Measurements from ENCODE around the gene ELOVL2.
"Not testable (repeated sequence)": the region's sequence is repeated elsewhere in the genome, so short reads cannot be mapped to it uniquely, and the experiment has no call there.

ELOVL2 gene, protein sequence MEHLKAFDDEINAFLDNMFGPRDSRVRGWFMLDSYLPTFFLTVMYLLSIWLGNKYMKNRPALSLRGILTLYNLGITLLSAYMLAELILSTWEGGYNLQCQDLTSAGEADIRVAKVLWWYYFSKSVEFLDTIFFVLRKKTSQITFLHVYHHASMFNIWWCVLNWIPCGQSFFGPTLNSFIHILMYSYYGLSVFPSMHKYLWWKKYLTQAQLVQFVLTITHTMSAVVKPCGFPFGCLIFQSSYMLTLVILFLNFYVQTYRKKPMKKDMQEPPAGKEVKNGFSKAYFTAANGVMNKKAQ

DNA sequence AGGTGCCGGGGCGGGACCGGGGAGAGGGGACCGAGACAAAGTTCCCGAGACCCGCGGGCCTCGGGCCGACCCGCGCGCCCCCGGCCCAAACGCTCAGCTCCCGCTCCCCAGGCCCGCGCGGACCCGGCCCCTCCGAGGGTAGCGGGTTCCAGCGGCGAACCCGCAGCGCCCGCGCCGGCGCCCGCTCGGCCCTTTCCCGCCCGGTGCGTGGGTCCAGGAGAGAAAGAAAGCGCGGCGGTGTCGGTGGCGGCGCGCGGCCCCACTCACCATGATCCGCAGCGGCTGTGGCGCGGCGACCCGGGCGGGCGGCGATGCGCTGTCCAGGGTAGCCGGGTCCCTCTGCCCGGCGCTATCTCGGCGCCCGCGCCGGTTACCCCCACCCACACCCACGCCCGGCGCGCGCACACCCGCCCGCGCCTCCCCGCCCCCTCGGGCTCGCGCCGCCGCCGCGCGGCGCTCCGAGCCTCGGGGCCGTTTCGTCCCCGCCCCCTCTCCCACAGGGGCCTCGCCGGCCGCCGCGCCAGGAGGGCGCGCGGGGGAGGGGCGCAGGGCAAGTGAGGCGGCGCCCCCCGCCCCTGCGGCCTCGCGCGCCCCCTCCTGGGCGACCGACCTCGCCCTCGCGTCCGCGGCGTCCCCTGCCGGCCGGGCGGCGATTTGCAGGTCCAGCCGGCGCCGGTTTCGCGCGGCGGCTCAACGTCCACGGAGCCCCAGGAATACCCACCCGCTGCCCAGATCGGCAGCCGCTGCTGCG is at the start of gene ELOVL2:
TSS of gene ELOVL2 (minus strand) at position 345 of the 751 bp plus-strand sequence. CDS start at position 270, 75 bp downstream.
- no peak for DNase-seq (ENCODE audit: low read depth in 2 of 2)

DNA sequence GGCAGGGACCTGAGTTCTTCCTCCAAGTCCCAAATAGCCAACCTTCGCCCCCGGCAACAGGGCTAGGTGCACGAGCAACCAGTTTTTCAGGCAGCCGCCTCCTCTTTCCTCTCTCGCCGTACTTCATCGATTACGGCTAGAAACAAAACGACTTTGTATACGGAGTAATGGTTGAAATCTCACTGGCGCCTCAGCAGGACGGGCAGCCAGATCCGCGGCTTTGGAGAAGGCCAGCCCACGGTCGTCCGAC is 49.2 kb upstream of the ELOVL2 start:
- no peak for DNase-seq (ENCODE audit: low read depth in 2 of 2)

DNA sequence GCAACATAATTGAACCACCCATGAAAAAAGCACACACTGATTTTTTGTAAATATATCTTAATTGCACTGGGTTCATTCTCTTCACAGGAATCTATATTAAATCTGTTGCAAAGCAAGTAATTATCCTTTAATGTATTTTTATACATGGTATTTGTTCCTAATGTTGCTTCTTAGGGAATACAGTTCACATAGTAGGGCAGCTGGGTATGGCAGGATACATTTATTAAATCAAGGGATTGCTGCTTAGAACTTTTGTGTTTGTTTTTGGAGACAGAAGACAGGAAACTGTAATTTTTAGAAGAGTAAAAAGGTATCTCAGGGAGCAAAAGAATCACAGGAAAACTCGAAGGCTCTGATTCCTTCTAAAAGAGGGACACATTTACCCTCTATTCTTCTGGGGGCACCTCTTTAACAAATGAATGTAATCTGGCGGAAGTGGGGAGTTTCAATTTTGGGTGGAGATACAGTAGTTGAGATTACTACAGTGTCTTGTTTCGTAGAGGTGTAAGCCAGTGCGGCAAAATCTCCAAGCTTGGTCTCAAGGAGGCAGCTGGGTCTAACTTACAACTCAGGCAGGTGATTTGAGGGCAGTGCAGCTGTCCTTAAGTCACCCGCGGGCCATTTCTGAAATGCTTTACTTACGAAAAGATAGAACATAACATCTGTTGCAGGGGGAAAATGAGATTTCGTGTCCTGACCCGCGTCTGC is 48.7 kb upstream of the ELOVL2 start:
- DNase-seq (ENCODE audit: low read depth in 2 of 2), result no peak

DNA sequence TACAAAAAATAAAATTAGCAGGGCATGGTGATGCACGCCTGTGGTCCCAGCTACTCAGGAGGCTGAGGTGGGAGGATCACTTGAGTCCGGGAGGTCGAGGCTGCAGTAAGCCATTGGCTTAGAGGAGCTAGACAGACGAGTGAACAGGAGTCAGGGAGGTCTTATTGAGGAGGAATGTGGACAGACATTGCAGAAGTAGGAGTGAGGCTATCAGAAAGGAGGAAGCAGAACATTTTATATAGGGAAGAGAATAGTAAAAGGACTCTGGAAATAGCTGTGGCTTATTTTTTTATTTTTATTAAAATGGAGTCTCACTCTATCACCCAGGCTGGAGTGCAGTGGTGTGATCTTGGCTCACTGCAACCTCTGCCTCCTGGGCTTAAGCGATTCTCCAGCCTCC is 47.0 kb upstream of the ELOVL2 start:
- not testable (repeated sequence) for DNase-seq (ENCODE audit: low read depth in 2 of 2)

DNA sequence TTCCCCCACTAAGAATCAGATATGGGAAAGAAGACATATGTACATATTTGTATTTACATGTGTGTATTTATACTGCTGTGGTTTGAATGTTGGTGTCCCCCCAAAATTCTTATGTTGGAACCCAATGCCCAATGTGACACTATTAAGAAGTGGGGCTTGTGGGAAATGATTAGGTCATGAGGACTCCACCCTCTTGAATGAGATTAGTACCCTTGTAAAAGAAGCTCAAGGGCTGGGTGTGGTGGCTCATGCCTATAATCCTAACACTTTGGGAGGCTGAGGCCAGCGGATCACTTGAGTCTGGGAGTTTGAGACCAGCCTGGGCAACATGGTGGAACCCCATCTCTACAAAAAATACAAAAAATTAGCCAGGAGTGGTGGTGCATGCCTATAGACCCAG is 45.6 kb upstream of the ELOVL2 start:
- no peak for DNase-seq (ENCODE audit: low read depth in 2 of 2)

DNA sequence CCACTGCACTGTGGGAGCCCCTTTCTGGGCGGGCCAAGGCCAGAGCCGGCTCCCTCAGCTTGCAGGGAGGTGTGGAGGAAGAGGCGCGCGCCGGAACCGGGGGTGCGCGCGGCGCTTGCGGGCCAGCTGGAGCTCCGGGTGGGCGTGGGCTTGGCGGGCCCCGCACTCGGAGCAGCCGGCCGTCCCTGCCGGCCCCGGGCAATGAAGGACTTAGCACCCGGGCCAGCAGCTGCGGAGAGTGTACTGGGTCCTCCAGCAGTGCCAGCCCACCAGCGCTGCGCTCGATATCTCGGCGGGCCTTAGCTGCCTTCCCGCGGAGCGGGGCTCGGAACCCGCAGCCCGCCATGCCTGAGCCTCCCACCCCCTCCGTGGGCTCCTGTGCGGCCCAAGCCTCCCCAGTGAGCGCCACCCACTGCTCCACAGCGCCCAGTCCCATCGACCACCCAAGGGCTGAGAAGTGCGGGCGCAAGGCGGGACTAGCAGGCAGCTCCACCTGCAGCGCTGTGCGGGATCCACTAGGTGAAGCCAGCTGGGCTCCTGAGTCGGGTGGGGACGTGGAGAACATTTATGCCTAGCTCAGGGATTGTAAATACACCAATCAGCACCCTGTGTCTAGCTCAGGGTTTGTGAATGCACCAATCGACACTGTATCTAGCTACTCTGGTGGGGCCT is 43.2 kb upstream of the ELOVL2 start:
- DNase-seq (ENCODE audit: low read depth in 2 of 2), result not testable (repeated sequence)

DNA sequence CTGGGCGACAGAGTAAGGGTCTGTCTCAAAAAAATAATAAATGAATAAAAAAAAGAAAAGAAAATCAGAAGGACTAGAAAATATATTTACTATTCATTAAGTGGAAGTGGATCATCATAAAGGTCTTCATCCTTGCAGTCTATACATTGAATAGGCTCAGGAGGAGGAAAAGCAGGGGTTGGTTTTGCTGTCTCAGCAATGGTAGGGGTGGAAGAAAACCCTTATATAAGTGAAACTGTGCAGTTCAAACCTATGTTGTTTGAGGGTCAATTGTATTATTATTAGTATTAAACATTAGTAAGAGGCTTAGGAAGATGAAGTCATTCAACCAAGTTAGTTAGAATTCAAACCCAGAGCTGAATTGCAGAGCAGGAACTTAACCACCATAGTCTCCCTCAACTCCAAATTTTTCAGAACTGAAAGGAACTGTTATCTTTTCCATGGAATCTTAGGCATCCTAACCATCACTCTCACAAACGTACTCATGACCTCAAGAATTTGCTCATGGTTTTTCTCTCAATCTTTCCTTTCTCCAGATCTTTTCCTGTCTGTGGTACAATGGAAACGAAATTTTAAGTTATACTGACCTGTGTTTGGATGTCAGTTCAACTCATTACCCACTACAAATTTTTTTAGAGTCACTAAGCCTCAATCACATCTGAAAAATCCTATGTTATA is 41.8 kb upstream of the ELOVL2 start:
- no peak for DNase-seq (ENCODE audit: low read depth in 2 of 2)

DNA sequence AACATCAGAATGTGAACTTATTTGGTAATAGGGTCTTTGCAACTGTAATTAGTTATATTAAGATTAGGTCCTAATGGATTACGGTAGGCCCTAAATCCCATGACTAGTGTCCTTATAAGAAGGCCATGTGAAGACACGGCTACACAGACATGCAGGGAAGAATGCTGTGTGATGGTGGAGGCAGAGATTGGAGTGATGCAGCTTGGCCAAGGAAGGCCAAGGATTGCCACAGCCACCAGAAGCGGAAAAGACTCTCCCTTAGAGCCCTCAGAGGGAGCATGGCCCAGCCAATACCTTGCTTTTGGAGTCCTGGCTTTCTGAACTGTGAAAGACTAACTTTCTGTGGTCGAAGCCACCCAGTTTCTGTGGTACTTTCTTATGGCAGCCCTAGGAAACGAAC is 39.9 kb upstream of the ELOVL2 start:
- DNase-seq (ENCODE audit: low read depth in 2 of 2), result no peak

DNA sequence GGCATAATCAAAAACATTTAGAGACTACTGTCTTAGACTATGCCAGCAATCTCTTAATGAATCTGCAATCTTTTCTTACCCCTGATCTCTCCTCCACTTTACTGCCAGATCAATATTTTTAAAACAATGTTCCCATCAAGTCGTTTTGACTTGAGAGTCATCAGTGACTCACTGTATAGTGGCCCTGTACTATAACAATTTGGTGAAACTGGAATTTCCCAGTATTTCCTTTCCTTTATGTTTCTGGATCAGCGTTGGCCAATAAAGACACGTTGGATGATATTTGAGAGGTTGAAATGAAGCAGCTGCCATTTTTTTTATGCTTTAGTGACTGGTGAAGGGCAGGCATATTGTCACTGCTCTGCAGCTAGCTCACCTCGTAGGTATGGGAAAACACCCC is 39.4 kb upstream of the ELOVL2 start:
- no peak for DNase-seq (ENCODE audit: low read depth in 2 of 2)

DNA sequence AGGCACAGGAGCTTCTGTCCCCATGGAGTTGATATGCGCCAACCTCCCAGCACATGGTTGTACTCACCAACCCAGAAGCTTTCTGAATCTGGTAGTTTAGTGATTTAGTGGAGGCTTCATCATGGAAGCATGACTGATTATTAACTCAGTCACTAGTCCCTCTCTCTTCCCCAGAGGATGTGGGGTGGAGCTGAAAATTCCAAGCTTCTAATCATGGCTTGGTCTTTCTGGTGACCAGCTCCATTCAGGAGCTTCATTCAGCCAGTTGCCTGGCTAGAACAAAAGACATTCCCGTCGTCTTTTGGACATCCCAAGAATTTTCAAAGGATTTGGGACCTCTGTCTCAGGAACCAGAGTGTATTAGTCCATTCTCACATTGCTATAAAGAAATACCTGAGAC is 36.2 kb upstream of the ELOVL2 start:
- DNase-seq (ENCODE audit: low read depth in 2 of 2), result no peak

DNA sequence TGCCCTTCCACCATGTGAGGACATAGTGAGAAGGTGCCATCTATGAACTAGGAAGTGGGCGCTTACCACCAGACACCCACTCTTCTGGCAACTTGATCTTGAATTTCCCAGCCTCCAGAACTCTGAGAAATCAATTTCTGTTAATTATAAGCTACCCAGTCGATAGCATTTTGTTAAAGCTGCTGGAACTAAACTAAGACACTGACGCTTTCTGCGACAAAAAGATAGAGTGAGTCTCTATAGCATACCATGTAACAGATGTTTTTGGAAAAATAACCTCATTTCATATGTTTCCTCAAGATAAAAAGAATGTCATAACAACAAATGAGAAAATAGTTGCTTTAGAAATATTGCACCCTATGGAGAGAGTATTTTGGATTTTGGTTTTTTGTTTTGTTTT is 34.2 kb upstream of the ELOVL2 start:
- DNase-seq (ENCODE audit: low read depth in 2 of 2), result no peak

DNA sequence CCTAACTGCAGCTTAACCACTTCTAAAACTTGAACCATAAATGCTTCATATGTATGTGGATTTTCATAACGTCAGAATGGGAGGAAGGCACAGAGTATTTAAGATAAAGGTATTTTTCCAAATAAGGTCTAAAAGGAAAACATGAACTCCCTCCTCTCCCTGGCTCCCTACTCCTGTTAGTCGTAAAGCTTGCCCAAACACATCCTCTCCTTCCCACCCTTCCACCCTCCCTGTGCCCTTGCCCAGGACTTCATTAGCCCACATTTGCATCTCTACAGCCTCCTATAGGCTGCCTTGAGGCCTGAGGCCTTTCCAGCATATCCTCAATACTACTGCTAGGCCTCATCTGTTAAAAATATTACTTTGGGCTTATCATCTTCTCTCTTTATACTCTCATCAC is 32.4 kb upstream of the ELOVL2 start:
- no peak for DNase-seq (ENCODE audit: low read depth in 2 of 2)

DNA sequence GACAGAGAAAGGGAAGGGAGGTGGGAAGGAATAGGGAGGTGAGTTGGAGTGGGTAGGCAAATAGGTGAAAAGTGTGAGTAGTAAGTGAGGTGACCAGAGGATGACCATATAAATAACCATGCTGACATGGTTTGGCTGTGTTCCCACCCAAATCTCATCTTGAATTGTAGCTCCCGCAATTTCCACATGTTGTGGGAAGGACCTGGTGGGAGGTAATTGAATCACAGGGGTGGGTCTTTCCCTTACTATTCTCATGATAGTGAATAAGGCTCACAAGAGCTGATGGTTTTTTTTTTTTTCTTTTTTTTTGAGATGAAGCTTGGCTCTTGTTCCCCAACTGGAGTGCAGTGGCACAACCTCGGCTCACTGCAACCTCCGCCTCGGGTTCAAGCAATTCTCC is 28.0 kb upstream of the ELOVL2 start:
- DNase-seq (ENCODE audit: low read depth in 2 of 2), result no peak

DNA sequence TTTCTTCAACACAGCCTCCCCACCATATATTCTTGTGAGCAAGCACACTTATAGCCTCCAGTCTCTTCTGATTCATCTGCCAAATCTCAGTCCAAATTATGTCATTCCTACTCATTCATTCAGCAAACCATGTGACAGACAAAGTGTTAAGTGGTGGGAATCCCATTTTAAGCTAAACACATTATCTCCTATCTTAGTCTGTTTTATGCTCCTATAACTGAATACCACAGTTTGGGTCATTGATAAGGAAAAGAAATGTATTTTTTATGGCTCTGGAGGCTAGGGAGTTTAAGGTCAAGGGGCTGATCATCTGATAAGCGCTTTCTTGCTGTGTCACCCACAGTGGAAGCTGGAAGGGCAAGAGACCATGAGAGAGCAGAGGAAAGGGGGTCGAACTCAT is 25.7 kb upstream of the ELOVL2 start:
- DNase-seq (ENCODE audit: low read depth in 2 of 2), result no peak

DNA sequence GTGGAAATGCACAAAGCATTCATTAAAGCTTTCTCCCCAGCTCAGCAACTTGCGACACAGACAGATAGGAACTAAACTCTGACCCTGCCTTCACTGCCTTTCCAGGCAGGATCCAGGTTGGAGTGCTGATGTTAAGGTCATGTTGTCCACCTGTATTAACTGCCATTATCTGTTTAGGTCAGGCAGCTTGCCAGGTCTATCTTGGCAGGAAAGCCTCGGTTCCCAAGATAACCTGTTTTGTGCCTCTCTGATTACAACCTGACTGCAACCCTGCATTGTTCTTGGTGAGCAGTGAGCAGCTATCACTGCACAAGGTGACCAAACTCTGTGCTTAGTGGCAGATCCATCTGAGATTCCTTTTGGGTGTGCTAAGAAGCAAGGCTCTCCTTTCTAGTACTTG is 23.2 kb upstream of the ELOVL2 start:
- no peak for DNase-seq (ENCODE audit: low read depth in 2 of 2)

DNA sequence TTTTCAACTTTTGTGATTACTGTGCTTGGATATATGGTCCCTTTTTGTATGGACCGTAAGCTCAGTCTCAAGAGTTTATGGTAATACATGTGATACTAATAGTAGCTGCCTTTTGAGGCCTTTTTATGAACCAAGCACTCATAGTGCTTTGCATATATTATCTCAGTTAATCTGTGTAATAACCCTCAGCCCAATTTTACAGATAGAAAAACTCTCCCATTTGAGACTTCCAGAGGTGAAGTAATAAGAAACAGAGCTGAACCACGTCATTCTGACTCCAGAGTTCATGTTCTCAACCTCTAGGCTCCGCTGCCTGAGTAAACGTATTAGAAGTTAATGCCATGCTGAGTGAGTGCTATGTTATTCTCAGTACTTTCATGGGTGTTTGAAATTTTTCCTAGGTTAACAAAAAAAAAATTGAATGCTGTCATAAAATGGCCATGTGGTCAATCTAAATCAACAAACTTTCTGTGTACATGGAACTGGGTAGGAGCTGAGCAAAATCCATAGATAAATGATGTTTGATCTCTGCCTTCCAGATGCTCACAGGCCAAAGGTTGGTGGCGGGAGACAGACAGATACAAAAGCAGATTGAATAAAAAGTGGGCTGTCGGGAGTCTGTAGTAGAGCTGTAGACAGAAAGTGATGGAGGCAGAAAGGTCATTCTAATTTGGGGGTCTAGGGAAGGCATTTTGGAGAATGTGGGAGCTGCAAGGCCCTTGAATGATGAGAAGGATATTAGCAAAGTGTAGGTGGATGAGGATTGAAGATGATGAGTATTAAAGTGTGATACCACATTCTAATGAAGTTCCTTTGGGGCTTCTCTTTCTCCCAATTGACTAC is 22.6 kb upstream of the ELOVL2 start:
- no peak for DNase-seq (ENCODE audit: low read depth in 2 of 2)

DNA sequence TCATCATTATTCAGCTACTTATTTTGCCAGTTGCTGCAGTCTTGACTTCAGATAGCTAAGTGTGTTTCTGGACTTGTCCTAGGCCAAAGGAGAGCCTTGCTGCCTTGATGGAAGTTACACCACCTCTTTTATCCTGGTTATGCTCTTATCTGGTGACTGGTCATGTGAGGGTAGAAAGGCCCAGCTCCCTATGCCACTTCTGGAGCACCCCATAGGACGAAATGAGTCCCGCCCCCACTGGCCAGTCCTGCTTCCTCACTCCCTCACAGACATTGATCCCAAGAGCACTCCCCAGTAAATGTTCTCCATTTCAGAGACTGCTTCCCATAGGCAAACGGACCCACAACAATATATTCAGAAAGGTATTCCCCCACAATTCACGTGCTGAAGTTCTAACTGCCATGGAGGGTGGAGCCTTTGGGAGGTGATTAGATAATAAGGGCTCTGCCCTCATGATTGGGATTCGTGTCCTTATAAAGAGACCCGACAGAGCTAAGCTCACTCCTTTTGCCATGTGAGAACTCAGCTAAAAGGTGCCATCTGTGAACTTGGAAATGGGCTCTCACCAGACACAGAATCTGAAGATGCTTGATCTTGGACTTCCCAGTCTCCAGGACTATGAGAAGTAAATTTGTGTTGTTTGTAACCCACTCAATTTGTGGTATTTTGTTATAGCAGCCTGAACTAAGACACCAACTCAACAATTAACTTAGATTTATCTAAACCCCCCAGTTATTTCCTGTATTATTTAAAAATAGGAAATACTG is 21.5 kb upstream of the ELOVL2 start:
- no peak for DNase-seq (ENCODE audit: low read depth in 2 of 2)

DNA sequence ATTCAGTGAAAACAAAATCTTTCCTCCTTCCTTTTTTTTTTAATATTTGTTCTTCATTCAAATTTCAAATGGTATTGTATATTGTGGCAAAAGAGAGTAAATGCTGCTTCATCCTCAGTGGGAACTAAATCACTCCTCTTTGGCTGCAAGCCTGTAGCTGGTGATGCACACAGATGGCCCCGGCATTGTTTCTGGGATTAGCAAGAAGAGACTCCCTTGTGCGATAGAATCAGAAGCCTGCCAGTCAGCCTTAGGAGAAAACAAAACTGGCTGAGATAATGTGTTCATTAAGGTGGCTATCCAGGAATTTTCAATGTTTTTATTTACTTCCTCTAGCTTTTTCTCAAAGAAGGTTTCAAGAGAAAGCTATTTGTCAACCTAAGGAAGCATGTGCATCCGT is 20.7 kb upstream of the ELOVL2 start:
- no peak for DNase-seq (ENCODE audit: low read depth in 2 of 2)

DNA sequence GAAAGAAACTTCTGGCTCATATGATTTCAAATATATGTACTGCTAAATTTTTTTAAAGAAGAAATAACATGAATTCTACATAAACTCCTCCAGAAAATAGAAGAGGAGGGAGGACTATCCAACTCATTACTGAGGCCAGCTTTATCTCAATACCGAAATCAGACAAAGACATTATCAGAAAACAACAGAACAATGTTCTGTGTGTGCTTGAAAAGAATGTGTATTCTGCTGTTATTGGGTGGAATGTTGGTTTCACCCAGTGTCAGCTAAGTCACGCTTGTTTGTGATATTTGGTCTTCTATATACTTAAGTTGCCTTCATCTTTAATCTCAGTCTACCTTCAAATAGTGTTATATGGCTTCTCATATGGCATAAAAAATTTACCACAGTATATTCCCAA is 18.6 kb upstream of the ELOVL2 start:
- no peak for DNase-seq (ENCODE audit: low read depth in 2 of 2)

DNA sequence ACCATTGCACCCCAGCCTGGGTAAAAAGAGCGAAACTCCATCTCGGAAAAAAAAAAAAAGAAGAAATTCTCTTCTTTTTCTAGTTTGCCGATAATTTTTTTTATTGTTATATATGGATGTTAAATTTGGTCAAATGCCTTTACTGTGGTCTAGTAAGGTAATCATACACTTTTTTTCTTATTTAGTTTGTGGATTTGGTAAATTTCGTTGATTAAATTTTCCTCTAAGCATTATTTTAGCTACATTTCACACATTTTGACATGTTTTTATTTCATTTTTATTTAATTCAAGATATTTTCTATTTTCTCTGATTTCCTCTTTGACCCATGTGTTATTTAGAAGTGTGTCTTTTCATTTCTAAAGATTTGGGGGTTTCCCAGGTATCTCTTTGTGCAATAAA is 18.0 kb upstream of the ELOVL2 start:
- DNase-seq (ENCODE audit: low read depth in 2 of 2), result no peak

All from activated CD8-positive, alpha-beta memory T cell treated with anti-CD3 and anti-CD28 coated beads for 4 hours (primary cell).